K562 (cell line): ENCODE data around the gene HS6ST1. TPM values are rescaled to one million over a fixed set of nuclear protein-coding genes. Genes with fewer than 3 reads are reported as not detected.

Experiments
- ATAC-seq: fragments of 200-7000 bp; cut with Tn5 transposase; 3 replicates; pipeline ENCODE4 v1.9.1; 2020; ENCODE audit warnings: moderate library complexity
- BruUV-seq: library from RNA; stranded (reverse); fragments of 400-500 nt; replicated peaks from 2 replicates; lab custom pipeline; 2021; lab: Mats Ljungman, UMichigan
- CTCF ChIA-PET: fragments of 300-600 bp; formaldehyde crosslinking; extraction: SDS; loops from one replicate; lab custom pipeline; 2021; ENCODE audit warnings: low intra/inter-chr PET ratio; lab: Yijun Ruan, JAX
- POLR2A ChIA-PET: fragments of 300-600, 350-650 bp; sonication (Branson Sonifier 250); formaldehyde crosslinking; extraction: SDS; loops from one replicate; lab custom pipeline; 2021; ENCODE audit warnings: antibody characterized with exemption, inconsistent platforms; lab: Yijun Ruan, JAX
- DNase-seq, 4 experiments: peaks; one replicate each; pipeline versions ENCODE4 v3.0.0 to v3.0.0-alpha.2; 2011 to 2018; ENCODE audit warnings: low spot score in 3 of 4, mixed read lengths in 3 of 4; ENCODE audit errors: extremely low read depth in 1 of 4
- FAIRE-seq: peaks from 2 replicates; lab custom pipeline; 2011; peaks lifted over from hg19 to GRCh38; lab: Jason Lieb, UNC
- H2AFZ ChIP-seq: 2 replicates; pipeline ENCODE4 v1.6.0; 2011; ENCODE audit warnings: low read depth, low read length, control low read depth, inconsistent platforms
- H3K27ac ChIP-seq: fragments of 200-600 bp; 3 replicates; pipeline ENCODE4 v1.8.0; 2011; ENCODE audit warnings: low read depth, mild to moderate bottlenecking, control low read depth, inconsistent platforms, low read length, moderate library complexity, mixed read lengths; ENCODE audit errors: extremely low read depth
- H3K27me3 ChIP-seq, 2 experiments: fragments of 300-600 bp in 1 of 2; 2 replicates in 1 of 2; 3 replicates in 1 of 2; pipeline versions ENCODE4 v1.6.0 to v1.8.0; 2011; ENCODE audit warnings: inconsistent platforms in 2 of 2, low read length in 2 of 2, mild to moderate bottlenecking in 1 of 2, mixed read lengths in 1 of 2, moderate library complexity in 1 of 2; ENCODE audit not compliant: control insufficient read depth in 2 of 2, insufficient read depth in 2 of 2
- H3K36me3 ChIP-seq: fragments of 300-600 bp; 3 replicates; pipeline ENCODE4 v1.8.0; 2011; ENCODE audit warnings: mild to moderate bottlenecking, low read length, inconsistent platforms; ENCODE audit not compliant: control insufficient read depth, insufficient read depth
- H3K4me1 ChIP-seq, 2 experiments: fragments of 200-600 bp in 1 of 2; replicated peaks in 1 of 2; 2 replicates in 1 of 2; 3 replicates in 1 of 2; pipeline versions ENCODE4 v1.5.1 to v1.8.0; 2011; ENCODE audit warnings: inconsistent platforms in 2 of 2, low read length in 2 of 2, mild to moderate bottlenecking in 1 of 2, mixed read lengths in 1 of 2, moderate library complexity in 1 of 2; ENCODE audit not compliant: control insufficient read depth in 2 of 2, insufficient read depth in 2 of 2
- H3K4me2 ChIP-seq: 2 replicates; pipeline ENCODE4 v1.6.1; 2011; ENCODE audit warnings: low read length, control low read depth, inconsistent platforms, mixed read lengths; ENCODE audit not compliant: insufficient read depth
- H3K4me3 ChIP-seq: fragments of 200-600 bp; sonication (generic), shearing (Covaris generic); 2 replicates; pipeline ENCODE4 v1.5.1; 2016; ENCODE audit warnings: control low read depth, inconsistent platforms
- H3K79me2 ChIP-seq: fragments of 200-600 bp; 3 replicates; pipeline ENCODE4 v1.8.0; 2011; ENCODE audit warnings: low read length, inconsistent platforms; ENCODE audit not compliant: control insufficient read depth, insufficient read depth
- H3K9ac ChIP-seq, 2 experiments: 2 replicates each; pipeline versions ENCODE4 v1.6.0 to v1.6.1; 2011; ENCODE audit warnings: low read depth in 2 of 2, low read length in 2 of 2, control low read depth in 1 of 2, inconsistent platforms in 1 of 2, mild to moderate bottlenecking in 1 of 2, mixed read lengths in 1 of 2; ENCODE audit not compliant: insufficient read depth in 1 of 2
- H3K9me1 ChIP-seq: one replicate; pipeline ENCODE4 v1.6.0; 2011; ENCODE audit warnings: inconsistent platforms, mild to moderate bottlenecking, low read length, moderate library complexity; ENCODE audit not compliant: control insufficient read depth, insufficient read depth
- H3K9me3 ChIP-seq: replicated peaks from 2 replicates; pipeline ENCODE4 v1.5.1; 2011; ENCODE audit warnings: low read depth, low read length, inconsistent platforms; ENCODE audit not compliant: control insufficient read depth, insufficient read depth
- H4K20me1 ChIP-seq: replicated peaks from 2 replicates; pipeline ENCODE4 v1.6.1; 2011; ENCODE audit warnings: low read length, inconsistent platforms, mixed read lengths; ENCODE audit not compliant: control insufficient read depth, insufficient read depth
- ATF1 ChIP-seq, 2 experiments: fragments of 450-650 bp in 1 of 2; IDR thresholded peaks; 2 replicates each; pipeline ENCODE4 v1.6.1; 2016; ENCODE audit warnings: missing compliant biosample characterization in 1 of 2, missing genetic modification characterization in 1 of 2
- BRF1 ChIP-seq: IDR thresholded peaks from 3 replicates; pipeline ENCODE4 v1.6.1; 2011; ENCODE audit warnings: borderline replicate concordance, mild to moderate bottlenecking; ENCODE audit not compliant: insufficient read length; ENCODE audit errors: extremely low read depth
- CREM ChIP-seq: IDR thresholded peaks from 2 replicates; pipeline ENCODE4 v1.6.1; 2014; ENCODE audit warnings: antibody characterized with exemption, low read depth
- E2F3 ChIP-seq: fragments of 250-450 bp; sonication (Bioruptor Pico); IDR thresholded peaks from 2 replicates; pipeline ENCODE4 v1.4.0; 2020; ENCODE audit warnings: mild to moderate bottlenecking
- FOXJ3 ChIP-seq: sonication (generic); formaldehyde crosslinking; IDR thresholded peaks from 2 replicates; pipeline ENCODE4 v1.4.0; 2020; ENCODE audit warnings: mild to moderate bottlenecking, missing genetic modification reagents
- HEY1 ChIP-seq: fragments of 250-450 bp; sonication (Bioruptor Pico); IDR thresholded peaks from 2 replicates; pipeline ENCODE4 v1.5.0; 2020; ENCODE audit warnings: mild to moderate bottlenecking, moderate library complexity, borderline replicate concordance
- MCM5 ChIP-seq: fragments of 450-650 bp; IDR thresholded peaks from 2 replicates; pipeline ENCODE4 v1.6.1; 2016; ENCODE audit warnings: low read depth
- MLX ChIP-seq, 2 experiments: fragments of 450-650 bp in 1 of 2; sonication (generic) in 1 of 2; formaldehyde crosslinking; conservative IDR thresholded peaks; 2 replicates each; pipeline versions ENCODE4 v1.4.0 to v1.8.1; 2020 to 2022; ENCODE audit warnings: mild to moderate bottlenecking in 1 of 2, missing genetic modification reagents in 1 of 2
- NFXL1 ChIP-seq: fragments of 450-650 bp; formaldehyde crosslinking; IDR thresholded peaks from 2 replicates; pipeline ENCODE4 v1.4.0; 2021; ENCODE audit warnings: mild to moderate bottlenecking
- NRF1 ChIP-seq, 2 experiments: fragments of 450-650 bp; IDR thresholded peaks in 1 of 2; conservative IDR thresholded peaks in 1 of 2; 2 replicates each; pipeline ENCODE4 v1.6.1; 2014; ENCODE audit warnings: mild to moderate bottlenecking in 2 of 2
- NUFIP1 ChIP-seq: fragments of 450-650 bp; IDR thresholded peaks from 2 replicates; pipeline ENCODE4 v1.6.1; 2018; ENCODE audit not compliant: partially characterized antibody
- OTX1 ChIP-seq: fragments of 450-650 bp; formaldehyde crosslinking; IDR thresholded peaks from 2 replicates; pipeline ENCODE4 v1.4.0; 2022; ENCODE audit warnings: mild to moderate bottlenecking
- POLR2G ChIP-seq: fragments of 200-400 bp; formaldehyde crosslinking; IDR thresholded peaks from 2 replicates; pipeline ENCODE4 v1.6.1; 2017; ENCODE audit warnings: low read depth, mild to moderate bottlenecking, antibody characterized with exemption, low read length, moderate library complexity
- RBM25 ChIP-seq: fragments of 200-400 bp; formaldehyde crosslinking; IDR thresholded peaks from 2 replicates; pipeline ENCODE4 v1.6.1; 2018; ENCODE audit warnings: low read length, low read depth, moderate library complexity; ENCODE audit not compliant: severe bottlenecking
- SLC30A9 ChIP-seq: fragments of 250-450 bp; sonication (Bioruptor Pico); IDR thresholded peaks from 2 replicates; pipeline ENCODE4 v1.8.0; 2022; ENCODE audit warnings: mild to moderate bottlenecking, moderate library complexity
- SRSF3 ChIP-seq: fragments of 200-400 bp; formaldehyde crosslinking; IDR thresholded peaks from 2 replicates; pipeline ENCODE4 v1.6.1; 2016; ENCODE audit warnings: mild to moderate bottlenecking, low read length, moderate library complexity; ENCODE audit not compliant: insufficient read depth
- U2AF2 ChIP-seq: fragments of 200-400 bp; formaldehyde crosslinking; optimal IDR thresholded peaks from 2 replicates; pipeline ENCODE3; 2017; ENCODE audit warnings: low read depth, mild to moderate bottlenecking, low read length
- ZBTB7A ChIP-seq: IDR thresholded peaks from 2 replicates; pipeline ENCODE4 v1.6.1; 2011; ENCODE audit warnings: low read depth, mild to moderate bottlenecking, low read length, moderate library complexity, borderline replicate concordance; ENCODE audit not compliant: control insufficient read depth
- ZKSCAN1 ChIP-seq: fragments of 150-350 bp; IDR thresholded peaks from 2 replicates; pipeline ENCODE4 v1.6.1; 2016; ENCODE audit warnings: low read depth, low read length
- ZNF224 ChIP-seq: sonication (generic); formaldehyde crosslinking; IDR thresholded peaks from 2 replicates; pipeline ENCODE4 v1.8.0; 2022; ENCODE audit warnings: mild to moderate bottlenecking, missing genetic modification reagents
- ZNF239 ChIP-seq: fragments of 250-450 bp; sonication (Bioruptor Pico); IDR thresholded peaks from 2 replicates; pipeline ENCODE4 v1.4.0; 2020; ENCODE audit warnings: mild to moderate bottlenecking
- ZNF707 ChIP-seq: fragments of 250-450 bp; sonication (Bioruptor Pico); conservative IDR thresholded peaks from 2 replicates; pipeline ENCODE4 v1.8.0; 2022; ENCODE audit warnings: inconsistent platforms, mild to moderate bottlenecking, moderate library complexity
- WGBS: fragments of 100-300 bp; shearing (Covaris generic); methylation state at CpG from one replicate; pipeline ENCODE4 v1.1.6; 2016; ENCODE audit warnings: low coverage, mixed read lengths; ENCODE audit not compliant: insufficient coverage; ENCODE audit errors: missing lambda C conversion rate; 5-methylcytosine and 5-hydroxymethylcytosine counted together
- in situ Hi-C: fragments of 300-500 bp; cut with MboI; formaldehyde crosslinking; loops from 4 replicates; pipeline ENCODE4 v1.15.0; 2018; ENCODE audit warnings: inconsistent platforms, mixed read lengths
- intact Hi-C: fragments of 100-400 bp; cut with micrococcal nuclease; formaldehyde crosslinking; loops from 2 replicates; pipeline ENCODE4 v1.14.2; 2022
- polyA plus RNA-seq, 8 experiments: library from polyadenylated mRNA; depleted of rRNA in 4 of 8; stranded (reverse) in 5 of 8; unstranded in 3 of 8; fragments of >200 nt; fragmentation: Nextera tagmentation in 2 of 8; fragmentation: Illumina TruSeq in 1 of 8; extraction: Ambion mirVana in 2 of 8; extraction: Trizol in 1 of 8; gene quantifications; 2 replicates each; pipeline versions ENCODE4 v1.2.1 to v1.2.3, GENCODE V29; 2011 to 2014; ENCODE audit warnings: inconsistent platforms in 1 of 8, missing spikeins in 1 of 8
- total RNA-seq, 7 experiments: library from RNA; depleted of rRNA in 6 of 7; stranded (reverse); fragments of >200 nt in 6 of 7; fragmentation: Illumina TruSeq in 2 of 7; extraction: Trizol in 2 of 7; gene quantifications; 2 replicates each; pipeline versions ENCODE4 v1.2.1 to v1.2.3, GENCODE V29; 2011 to 2021; ENCODE audit warnings: low replicate concordance in 1 of 7

Gene HS6ST1
- total and polyA plus RNA-seq, 9 of the 15 experiments (the other 6 are each of a cell fraction or from before 2014, with no cell fraction given): 0.06 to 7.4 (median 3.8) TPM

GRCh38 chr2:128321784-128322714, 3.4 kb upstream of the HS6ST1 start:
- no TSS peak for BruUV-seq
- Histone ChIP-seq H3K9me1 (no peaks in the 10 kb centered on the region), H3K9ac (peak overlapping the region; percentile 85 to 97), H3K9me3 (no peaks in the 10 kb centered on the region), H3K36me3 (no peaks in the 10 kb centered on the region), H3K27ac (peak overlapping the region; percentile 80), H3K79me2 (no peaks in the 10 kb centered on the region), H3K4me1 (peaks cover 2 to 66% of the 10 kb centered on the region in 2 experiments; a peak in 3 of 5 replicates), H2AFZ (peak overlapping the region; percentile 93), H3K4me3 (peak overlapping the region; percentile 62), H4K20me1 (peaks cover 8% of the 10 kb centered on the region; the same call in 1 of the 2 replicates), H3K27me3 (peaks cover 0 to 30% of the 10 kb centered on the region in 2 experiments; a peak in 3 of 5 replicates), H3K4me2 (peak overlapping the region; percentile 70)
- CTCF ChIA-PET: interaction anchor here (0.6 to 1.3 kb wide), 4 partner anchors 38 to 414 kb away, joined by 3 to 5 read pairs (median 4); no protein-coding TSS in a partner anchor
- POLR2A ChIA-PET: interaction anchor here (1.3 to 1.8 kb wide), 2 partner anchors 13 kb away, joined by 4 to 7 read pairs; no protein-coding TSS in a partner anchor
- DNase-seq (peak; percentile 88 to 92 (median 89)), FAIRE-seq (peak; percentile 85), ATAC-seq (peak; percentile 78)
- under 1% methylated on average over 66 of the region's 91 CpGs for WGBS
- intact Hi-C loops (loop anchor here (10.0 kb wide), 1 partner anchor 163 kb away; no protein-coding TSS in a partner anchor), in situ Hi-C loops (no loop called here)
- TF ChIP-seq SRSF3: no peak
- peak; percentile 80 for TF ChIP-seq POLR2G
- no peak for TF ChIP-seq MLX (CRISPR knock-in tag; conservative IDR thresholded peaks at IDR 0.05)
- TF ChIP-seq U2AF2: no peak
- peak; percentile 68 for TF ChIP-seq CREM
- TF ChIP-seq ZNF224 (CRISPR knock-in tag): no peak
- TF ChIP-seq ZNF239: no peak
- TF ChIP-seq NUFIP1: no peak
- no peak for TF ChIP-seq ZKSCAN1
- TF ChIP-seq NFXL1: no peak
- TF ChIP-seq MCM5: no peak
- TF ChIP-seq SLC30A9: no peak
- TF ChIP-seq ZNF707 (CRISPR knock-in tag): no peak
- TF ChIP-seq HEY1 (CRISPR knock-in tag): no peak
- TF ChIP-seq ZBTB7A: peak; percentile 85
- TF ChIP-seq E2F3 (CRISPR knock-in tag): no peak
- TF ChIP-seq BRF1: no peak
- TF ChIP-seq NRF1 (conservative IDR thresholded peaks at IDR 0.05 in 1 of 2, IDR thresholded peaks at IDR 0.05 in 1 of 2): peak in 1 of 2 experiments; percentile 14; a peak in 2 of 4 replicates
- no peak for TF ChIP-seq OTX1 (CRISPR knock-in tag)
- no peak for TF ChIP-seq ATF1 (CRISPR knock-in tag; IDR thresholded peaks at IDR 0.05)
- TF ChIP-seq ATF1 (tag; IDR thresholded peaks at IDR 0.05): peak; percentile 48
- TF ChIP-seq FOXJ3: no peak
- peak; percentile 97 for TF ChIP-seq RBM25
